GM12872 (cell line): ENCODE data around the gene FAT1.

Source experiments
- TF ChIP-seq, protein P1 (sequence below): IDR thresholded peaks from 3 replicates; pipeline ENCODE4 v1.5.1; 2011; ENCODE audit warnings: low read depth, mild to moderate bottlenecking, low read length, moderate library complexity; ENCODE audit not compliant: insufficient read depth

The FAT1 gene

DNA sequence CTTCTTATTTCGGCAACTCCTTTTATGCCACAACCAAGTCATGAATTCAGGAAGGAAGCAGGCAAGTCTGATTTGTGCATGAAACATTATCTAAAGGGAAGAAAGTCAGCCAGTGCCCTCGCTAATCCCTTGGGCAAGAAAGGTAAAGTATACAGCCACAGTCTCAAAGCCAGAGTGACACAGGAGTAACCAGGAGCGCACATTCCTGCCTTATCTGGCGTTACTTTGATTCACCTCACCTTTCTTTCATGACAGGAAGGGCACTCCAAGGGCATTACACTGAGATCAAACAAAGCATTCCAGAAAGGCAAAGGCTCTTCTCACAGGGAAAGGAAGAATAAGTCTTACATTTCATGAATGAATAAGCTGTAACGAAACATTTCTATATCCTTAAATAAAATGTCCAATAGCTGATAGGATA lies 38.8 kb downstream of the FAT1 start:
- TF ChIP-seq, protein P1, sequence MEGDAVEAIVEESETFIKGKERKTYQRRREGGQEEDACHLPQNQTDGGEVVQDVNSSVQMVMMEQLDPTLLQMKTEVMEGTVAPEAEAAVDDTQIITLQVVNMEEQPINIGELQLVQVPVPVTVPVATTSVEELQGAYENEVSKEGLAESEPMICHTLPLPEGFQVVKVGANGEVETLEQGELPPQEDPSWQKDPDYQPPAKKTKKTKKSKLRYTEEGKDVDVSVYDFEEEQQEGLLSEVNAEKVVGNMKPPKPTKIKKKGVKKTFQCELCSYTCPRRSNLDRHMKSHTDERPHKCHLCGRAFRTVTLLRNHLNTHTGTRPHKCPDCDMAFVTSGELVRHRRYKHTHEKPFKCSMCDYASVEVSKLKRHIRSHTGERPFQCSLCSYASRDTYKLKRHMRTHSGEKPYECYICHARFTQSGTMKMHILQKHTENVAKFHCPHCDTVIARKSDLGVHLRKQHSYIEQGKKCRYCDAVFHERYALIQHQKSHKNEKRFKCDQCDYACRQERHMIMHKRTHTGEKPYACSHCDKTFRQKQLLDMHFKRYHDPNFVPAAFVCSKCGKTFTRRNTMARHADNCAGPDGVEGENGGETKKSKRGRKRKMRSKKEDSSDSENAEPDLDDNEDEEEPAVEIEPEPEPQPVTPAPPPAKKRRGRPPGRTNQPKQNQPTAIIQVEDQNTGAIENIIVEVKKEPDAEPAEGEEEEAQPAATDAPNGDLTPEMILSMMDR: no peak

DNA sequence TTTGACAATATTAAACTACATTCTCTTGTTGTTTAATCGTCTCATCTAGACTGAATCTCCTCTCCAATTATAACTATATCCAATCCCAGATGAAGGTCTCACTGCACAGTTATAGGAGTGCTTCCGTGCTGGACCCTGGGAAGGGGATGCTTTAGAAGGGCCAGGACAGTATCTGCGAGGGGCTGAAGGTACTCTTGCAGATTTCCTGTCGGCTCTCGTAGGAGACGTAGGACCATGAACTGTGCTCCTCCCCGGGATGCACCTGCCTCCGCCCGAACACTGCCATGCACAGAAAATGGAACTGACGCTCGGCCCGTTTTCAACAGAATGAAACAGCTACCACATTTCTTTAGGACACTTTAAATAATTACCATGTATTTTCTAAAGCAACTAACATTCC lies 39.4 kb downstream of the FAT1 start:
- TF ChIP-seq, protein P1: no peak

DNA sequence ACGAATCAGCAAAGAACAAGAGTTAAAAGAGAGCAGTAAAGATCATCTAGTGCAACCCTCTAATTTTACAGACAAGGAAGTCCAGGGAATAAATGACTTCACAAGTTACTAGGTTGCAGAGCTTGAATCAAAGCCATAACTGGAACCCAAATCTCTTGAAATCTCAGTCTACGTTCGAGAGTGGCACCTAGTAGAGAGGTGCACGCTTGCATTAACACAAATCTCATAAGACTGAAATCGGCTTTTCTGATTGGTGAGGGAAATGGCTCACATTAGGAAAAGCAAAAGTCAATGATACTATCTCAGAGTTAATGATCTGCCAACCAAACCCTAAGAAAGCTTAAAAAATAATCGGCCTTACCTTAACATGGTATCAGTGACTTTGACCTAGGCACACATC lies 43.0 kb downstream of the FAT1 start:
- TF ChIP-seq, protein P1: no peak

DNA sequence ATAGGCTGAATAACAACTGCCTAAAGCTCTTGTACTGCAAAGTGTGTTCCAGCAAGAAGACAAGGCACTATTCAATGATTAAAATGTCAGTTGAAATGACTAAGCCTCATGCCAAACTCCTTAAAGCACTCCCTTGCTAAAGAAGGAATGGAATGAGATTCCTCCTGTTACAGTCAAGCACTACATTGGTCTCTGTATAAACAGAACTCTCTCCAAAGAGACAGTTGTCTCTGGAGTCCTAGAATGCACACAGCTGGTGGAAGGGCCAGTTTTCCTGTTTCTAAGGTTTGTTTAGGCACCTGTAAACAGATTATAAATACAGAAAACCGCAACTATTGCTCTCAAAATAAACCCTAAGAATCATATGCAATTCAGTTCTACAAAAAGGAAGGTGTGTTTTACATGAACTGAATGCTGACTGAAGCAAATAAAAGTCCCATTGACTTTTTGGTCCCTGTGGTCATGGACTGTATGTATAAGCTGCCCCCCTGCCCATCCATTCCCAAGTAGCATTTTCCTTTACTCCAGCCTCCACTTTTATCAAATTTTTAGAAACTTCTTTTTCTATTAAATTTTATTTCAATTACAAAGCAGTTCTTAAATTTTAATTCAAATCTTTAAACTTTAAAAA lies 47.0 kb downstream of the FAT1 start:
- TF ChIP-seq, protein P1: no peak

DNA sequence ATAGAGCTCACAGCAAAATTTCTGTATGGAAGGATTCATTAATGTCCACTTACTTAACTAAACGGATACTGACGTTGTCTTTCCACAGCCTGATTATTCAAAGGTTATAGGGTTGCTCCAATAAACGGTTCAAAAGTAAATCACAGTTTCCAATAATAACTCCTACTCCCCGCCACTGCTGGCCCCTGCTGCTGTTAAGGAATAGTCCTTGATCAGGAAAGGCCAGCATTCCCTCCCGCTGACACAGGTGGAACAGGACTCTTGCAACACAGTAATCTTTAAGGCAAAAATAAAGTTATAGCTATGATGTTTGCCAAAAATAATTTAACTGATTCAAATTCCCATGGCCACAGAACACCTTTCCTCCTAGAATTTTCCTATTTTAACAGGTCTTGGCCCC lies 53.9 kb downstream of the FAT1 start:
- TF ChIP-seq, protein P1: no peak

DNA sequence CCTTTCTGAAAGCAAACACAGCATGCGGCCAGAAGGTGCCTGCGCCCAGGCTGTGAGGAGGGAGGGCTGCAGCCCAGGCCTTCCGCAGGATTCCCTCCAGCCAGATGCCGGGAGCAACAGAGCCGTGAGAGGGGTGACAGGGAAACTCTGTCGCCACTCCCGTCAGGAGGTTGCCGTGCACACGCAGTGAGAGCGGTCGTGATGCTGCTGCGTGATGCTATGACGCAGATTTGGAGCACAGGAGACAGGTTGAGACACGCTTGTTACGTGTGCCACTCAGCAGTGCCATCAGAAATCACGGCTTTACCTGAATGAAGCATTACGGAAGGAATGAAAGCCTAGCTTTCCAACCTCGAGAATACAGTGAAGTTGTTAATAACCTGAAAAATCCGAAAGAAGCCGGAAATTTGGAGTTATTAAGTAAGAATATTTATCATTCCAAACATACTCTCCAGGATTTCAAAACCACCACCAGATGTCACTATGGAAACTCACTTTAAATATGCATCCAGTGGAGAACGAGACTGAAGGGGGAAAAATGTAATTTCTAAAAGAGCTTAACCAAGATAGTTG lies 54.4 kb downstream of the FAT1 start:
- TF ChIP-seq, protein P1: no peak; the same call in 2 of the 3 replicates

DNA sequence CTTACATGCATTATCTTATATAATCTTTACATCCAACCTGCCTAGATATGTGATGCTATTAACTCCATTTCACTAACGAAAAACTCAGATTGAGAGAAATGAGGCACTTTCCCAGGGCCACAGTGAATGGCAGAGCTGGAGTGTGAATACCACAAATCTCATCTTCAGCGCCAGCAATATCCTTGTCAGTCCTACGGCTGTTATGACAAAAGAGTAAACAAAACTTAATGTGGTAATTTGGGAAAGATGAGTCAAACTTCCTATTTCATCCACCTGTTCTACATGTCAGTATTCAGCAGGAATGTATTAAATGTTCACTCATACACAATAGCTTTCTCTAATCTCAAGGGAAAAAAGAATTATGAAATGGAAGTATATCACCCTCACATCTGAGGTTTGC lies 56.9 kb downstream of the FAT1 start:
- TF ChIP-seq, protein P1: no peak
